ENCODE results near the gene SMIM27.
"Not testable (repeated sequence)": the region's sequence is repeated elsewhere in the genome, so short reads cannot be mapped to it uniquely, and the experiment has no call there.

Gene SMIM27

DNA sequence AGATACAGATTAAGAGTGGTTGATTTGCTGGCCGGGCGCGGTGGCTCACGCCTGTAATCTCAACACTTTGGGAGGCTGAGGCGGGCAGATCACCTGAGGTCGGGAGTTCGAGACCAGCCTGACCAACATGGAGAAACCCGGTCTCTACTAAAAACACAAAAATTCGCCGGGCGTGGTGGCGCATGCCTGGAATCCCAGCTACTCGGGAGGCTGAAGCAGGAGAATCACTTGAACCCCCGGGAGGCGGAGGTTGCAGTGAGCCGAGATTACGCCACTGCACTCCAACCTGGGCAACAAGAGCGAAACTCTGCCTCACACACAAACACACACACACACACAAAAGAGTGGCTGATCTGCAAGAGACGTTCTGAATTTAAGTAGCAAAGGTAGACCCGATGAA is 3.9 kb upstream of the SMIM27 start:
- H3K36me3 ChIP-seq (ENCODE audit: control insufficient read depth, insufficient read depth, low read length); H2BK5ac ChIP-seq (ENCODE audit: low read length); H2AK5ac ChIP-seq (ENCODE audit: low read length); H4K8ac ChIP-seq (ENCODE audit: low read depth, low read length); H2BK15ac ChIP-seq (replicated peaks; ENCODE audit: low read depth); H3K9ac ChIP-seq (ENCODE audit: low read length); H3K18ac ChIP-seq (ENCODE audit: low read length); H3K4me1 ChIP-seq (ENCODE audit: control insufficient read depth, low read depth, low read length); H3K23ac ChIP-seq (ENCODE audit: low read length); H3K4me3 ChIP-seq (ENCODE audit: low read length); H3K4me2 ChIP-seq (ENCODE audit: low read length); H3K27ac ChIP-seq (ENCODE audit: low read depth, low read length); H3K4ac ChIP-seq (ENCODE audit: low read depth, low read length); H4K5ac ChIP-seq (ENCODE audit: low read length); H3K56ac ChIP-seq (ENCODE audit: low read length); DNase-seq; H3K79me1 ChIP-seq (ENCODE audit: low read length); H3K27me3 ChIP-seq (ENCODE audit: insufficient read depth, low read length, poor library complexity); H2BK120ac ChIP-seq (ENCODE audit: low read depth, low read length): not testable (repeated sequence)
- WGBS (ENCODE audit: extremely low coverage, insufficient coverage, low lambda C conversion rate), result no CpG with 5 or more reads among the region's 20 CpGs
- peaks cover 61% of the 10 kb centered on the region for H3K79me2 ChIP-seq (ENCODE audit: control insufficient read depth, insufficient read depth, low read length)

- DNase-seq, result peak; percentile 58
- no peaks in the 10 kb centered on the region for H3K36me3 ChIP-seq (ENCODE audit: control insufficient read depth, insufficient read depth, low read length)
- no CpG with 5 or more reads among the region's 10 CpGs for WGBS (ENCODE audit: extremely low coverage, insufficient coverage, low lambda C conversion rate)
Measured at GRCh38 chr9:32550150-32550561, 2.0 kb upstream of the SMIM27 start.

GRCh38 chr9:32550562-32551275 is 1.4 kb upstream of the SMIM27 start:
- Histone ChIP-seq H3K79me2 (ENCODE audit: control insufficient read depth, insufficient read depth, low read length) (peaks cover 47% of the 10 kb centered on the region), H3K4me2 (ENCODE audit: low read length) (peak overlapping the region; percentile 73), H2BK15ac (replicated peaks; ENCODE audit: low read depth) (no peak overlapping the region), H2BK5ac (ENCODE audit: low read length) (no peak overlapping the region), H3K4me1 (ENCODE audit: control insufficient read depth, low read depth, low read length) (no peaks in the 10 kb centered on the region), H2BK120ac (ENCODE audit: low read depth, low read length) (no peak overlapping the region), H3K4me3 (ENCODE audit: low read length) (peak overlapping the region; percentile 47), H3K9ac (ENCODE audit: low read length) (peak overlapping the region; percentile 82), H4K5ac (ENCODE audit: low read length) (no peak overlapping the region), H3K36me3 (ENCODE audit: control insufficient read depth, insufficient read depth, low read length) (no peaks in the 10 kb centered on the region), H3K18ac (ENCODE audit: low read length) (peak overlapping the region; percentile 68), H3K79me1 (ENCODE audit: low read length) (peaks cover 3% of the 10 kb centered on the region), H3K27ac (ENCODE audit: low read depth, low read length) (peak overlapping the region; percentile 85), H2AK5ac (ENCODE audit: low read length) (no peak overlapping the region), H3K4ac (ENCODE audit: low read depth, low read length) (peak overlapping the region; percentile 46), H4K8ac (ENCODE audit: low read depth, low read length) (no peak overlapping the region), H3K56ac (ENCODE audit: low read length) (peak overlapping the region; percentile 83), H3K23ac (ENCODE audit: low read length) (no peak overlapping the region), H3K27me3 (ENCODE audit: insufficient read depth, low read length, poor library complexity) (no peaks in the 10 kb centered on the region)
- peak; percentile 99 for DNase-seq
- WGBS (ENCODE audit: extremely low coverage, insufficient coverage, low lambda C conversion rate), result no CpG with 5 or more reads among the region's 75 CpGs

More at GRCh38 chr9:32550150-32550561, 2.0 kb upstream of the SMIM27 start:
- Histone ChIP-seq H3K56ac (ENCODE audit: low read length) (peak overlapping the region; percentile 83), H4K5ac (ENCODE audit: low read length) (no peak overlapping the region), H2BK120ac (ENCODE audit: low read depth, low read length) (no peak overlapping the region), H3K9ac (ENCODE audit: low read length) (peak overlapping the region; percentile 58), H3K4me3 (ENCODE audit: low read length) (peak overlapping the region; percentile 47), H3K4me2 (ENCODE audit: low read length) (peak overlapping the region; percentile 73), H3K4ac (ENCODE audit: low read depth, low read length) (peak overlapping the region; percentile 46), H3K4me1 (ENCODE audit: control insufficient read depth, low read depth, low read length) (no peaks in the 10 kb centered on the region), H2BK15ac (replicated peaks; ENCODE audit: low read depth) (no peak overlapping the region), H3K79me1 (ENCODE audit: low read length) (peaks cover 1% of the 10 kb centered on the region), H2AK5ac (ENCODE audit: low read length) (no peak overlapping the region), H2BK5ac (ENCODE audit: low read length) (no peak overlapping the region), H3K79me2 (ENCODE audit: control insufficient read depth, insufficient read depth, low read length) (peaks cover 50% of the 10 kb centered on the region), H3K27ac (ENCODE audit: low read depth, low read length) (no peak overlapping the region), H3K27me3 (ENCODE audit: insufficient read depth, low read length, poor library complexity) (no peaks in the 10 kb centered on the region), H3K23ac (ENCODE audit: low read length) (no peak overlapping the region), H3K18ac (ENCODE audit: low read length) (peak overlapping the region; percentile 13), H4K8ac (ENCODE audit: low read depth, low read length) (no peak overlapping the region)

DNA sequence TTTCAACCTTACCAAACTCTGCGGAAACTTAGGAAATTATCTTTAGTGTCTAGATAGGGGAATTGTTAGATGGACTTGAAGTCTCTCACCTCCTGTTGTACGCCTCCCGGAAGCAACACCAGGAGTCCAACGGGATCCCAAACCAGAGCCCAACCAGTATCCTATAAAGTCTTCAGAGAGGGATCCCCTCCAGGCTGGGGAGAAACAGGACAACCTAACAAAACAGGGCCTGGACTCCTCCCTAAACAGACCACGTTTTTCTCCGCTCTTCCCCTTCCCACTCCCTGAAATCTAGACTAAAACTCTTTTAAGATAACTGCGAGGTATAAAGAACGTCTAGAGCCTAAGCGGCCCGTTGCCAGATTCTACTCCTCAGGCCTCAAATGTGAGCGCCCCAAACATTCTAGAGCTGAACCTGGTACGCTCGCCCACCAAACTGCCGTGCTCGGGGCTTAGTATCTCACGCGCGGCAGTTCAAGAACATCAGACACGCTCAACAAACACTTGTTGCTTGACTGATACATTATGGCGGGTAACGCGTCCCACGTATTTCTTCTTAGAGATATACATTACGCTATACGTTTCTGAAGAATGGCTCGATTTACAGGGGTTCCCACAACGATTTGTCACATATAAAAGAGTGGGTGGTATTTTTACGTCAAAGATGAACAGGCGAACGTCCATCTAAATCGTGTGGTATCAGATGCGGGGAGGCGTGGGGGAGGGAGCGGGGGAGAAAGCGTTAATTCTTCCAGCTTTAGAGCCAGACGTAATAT is 663 bp upstream of the SMIM27 start:
- Histone ChIP-seq H3K79me1 (ENCODE audit: low read length) (peaks cover 3% of the 10 kb centered on the region), H3K27me3 (ENCODE audit: insufficient read depth, low read length, poor library complexity) (no peaks in the 10 kb centered on the region), H3K18ac (ENCODE audit: low read length) (peak overlapping the region; percentile 68), H3K36me3 (ENCODE audit: control insufficient read depth, insufficient read depth, low read length) (no peaks in the 10 kb centered on the region), H2BK15ac (replicated peaks; ENCODE audit: low read depth) (no peak overlapping the region), H3K4me2 (ENCODE audit: low read length) (peak overlapping the region; percentile 34), H2AK5ac (ENCODE audit: low read length) (no peak overlapping the region), H2BK120ac (ENCODE audit: low read depth, low read length) (peak overlapping the region; percentile 95), H3K27ac (ENCODE audit: low read depth, low read length) (peak overlapping the region; percentile 85), H4K5ac (ENCODE audit: low read length) (no peak overlapping the region), H3K4me1 (ENCODE audit: control insufficient read depth, low read depth, low read length) (no peaks in the 10 kb centered on the region), H3K4ac (ENCODE audit: low read depth, low read length) (no peak overlapping the region), H3K79me2 (ENCODE audit: control insufficient read depth, insufficient read depth, low read length) (peaks cover 41% of the 10 kb centered on the region), H3K56ac (ENCODE audit: low read length) (peak overlapping the region; percentile 79), H3K23ac (ENCODE audit: low read length) (no peak overlapping the region), H4K8ac (ENCODE audit: low read depth, low read length) (peak overlapping the region; percentile 87), H3K9ac (ENCODE audit: low read length) (peak overlapping the region; percentile 82), H2BK5ac (ENCODE audit: low read length) (peak overlapping the region; percentile 2), H3K4me3 (ENCODE audit: low read length) (peak overlapping the region; percentile 25)
- WGBS (ENCODE audit: extremely low coverage, insufficient coverage, low lambda C conversion rate), result no CpG with 5 or more reads among the region's 36 CpGs
- DNase-seq, result peak; percentile 93

DNA sequence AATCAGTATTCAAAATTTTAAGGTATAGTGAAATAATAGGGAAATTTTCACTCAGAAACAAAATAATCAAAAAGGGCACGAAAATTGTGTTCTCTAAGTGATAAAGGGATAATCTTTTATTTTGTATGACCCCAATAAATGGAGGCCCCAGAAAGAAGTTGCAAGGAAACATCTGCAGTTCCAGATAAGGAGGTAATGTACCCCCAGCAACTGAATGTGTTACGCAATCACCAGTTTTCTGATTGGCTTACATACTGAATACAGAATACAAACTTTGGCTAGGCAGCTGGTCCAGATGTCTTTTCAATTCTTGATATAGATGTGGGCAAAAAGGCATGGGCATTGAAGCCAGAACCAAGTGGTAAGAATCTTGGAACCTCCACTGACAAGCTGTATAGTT is 2.0 kb downstream of the SMIM27 start:
- no peaks in the 10 kb centered on the region for H3K27me3 ChIP-seq (ENCODE audit: insufficient read depth, low read length, poor library complexity)
- whole genome bisulfite sequencing (ENCODE audit: extremely low coverage, insufficient coverage, low lambda C conversion rate), result no CpG with 5 or more reads among the region's 2 CpGs
- no peaks in the 10 kb centered on the region for H3K36me3 ChIP-seq (ENCODE audit: control insufficient read depth, insufficient read depth, low read length)
- no peak for DNase-seq
- no peaks in the 10 kb centered on the region for H3K4me1 ChIP-seq (ENCODE audit: control insufficient read depth, low read depth, low read length)
- H3K27ac ChIP-seq (ENCODE audit: low read depth, low read length), result no peak overlapping the region
- no peak overlapping the region for H3K56ac ChIP-seq (ENCODE audit: low read length)
- no peak overlapping the region for H3K18ac ChIP-seq (ENCODE audit: low read length)
- H3K79me2 ChIP-seq (ENCODE audit: control insufficient read depth, insufficient read depth, low read length), result peaks cover 20% of the 10 kb centered on the region
- no peak overlapping the region for H2BK15ac ChIP-seq (replicated peaks; ENCODE audit: low read depth)
- H3K4me3 ChIP-seq (ENCODE audit: low read length), result no peak overlapping the region
- no peak overlapping the region for H3K4ac ChIP-seq (ENCODE audit: low read depth, low read length)
- H2BK120ac ChIP-seq (ENCODE audit: low read depth, low read length), result no peak overlapping the region
- no peak overlapping the region for H3K23ac ChIP-seq (ENCODE audit: low read length)
- H4K8ac ChIP-seq (ENCODE audit: low read depth, low read length), result no peak overlapping the region
- H3K79me1 ChIP-seq (ENCODE audit: low read length), result peaks cover 5% of the 10 kb centered on the region
- no peak overlapping the region for H3K9ac ChIP-seq (ENCODE audit: low read length)
- no peak overlapping the region for H4K5ac ChIP-seq (ENCODE audit: low read length)
- H3K4me2 ChIP-seq (ENCODE audit: low read length), result no peak overlapping the region
- no peak overlapping the region for H2AK5ac ChIP-seq (ENCODE audit: low read length)
- H2BK5ac ChIP-seq (ENCODE audit: low read length), result no peak overlapping the region
